HG03025 (cell line): ENCODE data around the gene RPL27.

Experiments used
- ATAC-seq: cut with Tn5 transposase; IDR thresholded peaks from one replicate; pipeline ENCODE4 v1.9.1; 2021; ENCODE audit warnings: mild to moderate bottlenecking, moderate library complexity; ENCODE audit not compliant: unreplicated experiment, low FRiP score

Gene RPL27

GRCh38 chr17:43043307-43043706 lies 45.1 kb downstream of the RPL27 start:
- no peak for ATAC-seq

GRCh38 chr17:43044024-43044423 lies 45.8 kb downstream of the RPL27 start:
- no peak for ATAC-seq

- no peak for ATAC-seq
Observed at GRCh38 chr17:43051969-43052368, 53.8 kb downstream of the RPL27 start.
